ENCODE results near the gene DCDC2.
"Not testable (repeated sequence)": the region's sequence is repeated elsewhere in the genome, so short reads cannot be mapped to it uniquely, and the experiment has no call there.

Gene DCDC2

DNA sequence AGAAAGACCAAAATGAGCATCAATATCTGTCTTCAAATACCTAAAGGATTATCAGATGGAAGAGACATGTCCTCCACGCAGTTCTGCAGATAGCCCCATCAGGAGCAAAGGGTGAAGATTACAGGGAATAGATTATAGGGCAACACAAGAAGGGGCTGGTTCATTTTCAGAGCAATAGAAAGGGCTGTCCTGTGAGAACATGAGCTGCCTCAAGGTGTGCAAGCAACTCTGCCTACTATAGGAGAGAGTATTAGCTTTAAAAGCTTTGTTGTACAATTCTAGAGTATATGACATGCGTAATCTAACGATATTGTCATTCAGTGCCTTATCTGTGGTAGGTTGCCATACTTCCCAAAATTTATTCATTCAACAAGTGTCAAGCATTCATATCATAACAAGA lies 119.2 kb downstream of the DCDC2 start:
- in situ Hi-C loops (cut with MboI; ENCODE audit: low pct_unique_long_range_greater_than_20kb, low sequenced_read_pairs, unreplicated experiment), result loop anchor here (25.0 kb wide), 1 partner anchor 99 kb away; no protein-coding TSS in a partner anchor
- TF ChIP-seq, protein P1, sequence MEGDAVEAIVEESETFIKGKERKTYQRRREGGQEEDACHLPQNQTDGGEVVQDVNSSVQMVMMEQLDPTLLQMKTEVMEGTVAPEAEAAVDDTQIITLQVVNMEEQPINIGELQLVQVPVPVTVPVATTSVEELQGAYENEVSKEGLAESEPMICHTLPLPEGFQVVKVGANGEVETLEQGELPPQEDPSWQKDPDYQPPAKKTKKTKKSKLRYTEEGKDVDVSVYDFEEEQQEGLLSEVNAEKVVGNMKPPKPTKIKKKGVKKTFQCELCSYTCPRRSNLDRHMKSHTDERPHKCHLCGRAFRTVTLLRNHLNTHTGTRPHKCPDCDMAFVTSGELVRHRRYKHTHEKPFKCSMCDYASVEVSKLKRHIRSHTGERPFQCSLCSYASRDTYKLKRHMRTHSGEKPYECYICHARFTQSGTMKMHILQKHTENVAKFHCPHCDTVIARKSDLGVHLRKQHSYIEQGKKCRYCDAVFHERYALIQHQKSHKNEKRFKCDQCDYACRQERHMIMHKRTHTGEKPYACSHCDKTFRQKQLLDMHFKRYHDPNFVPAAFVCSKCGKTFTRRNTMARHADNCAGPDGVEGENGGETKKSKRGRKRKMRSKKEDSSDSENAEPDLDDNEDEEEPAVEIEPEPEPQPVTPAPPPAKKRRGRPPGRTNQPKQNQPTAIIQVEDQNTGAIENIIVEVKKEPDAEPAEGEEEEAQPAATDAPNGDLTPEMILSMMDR (IDR thresholded peaks at IDR 0.05; ENCODE audit: extremely low read depth, insufficient read depth, missing control alignments), result no peak
- DNase-seq (ENCODE audit: low spot score), result no peak

DNA sequence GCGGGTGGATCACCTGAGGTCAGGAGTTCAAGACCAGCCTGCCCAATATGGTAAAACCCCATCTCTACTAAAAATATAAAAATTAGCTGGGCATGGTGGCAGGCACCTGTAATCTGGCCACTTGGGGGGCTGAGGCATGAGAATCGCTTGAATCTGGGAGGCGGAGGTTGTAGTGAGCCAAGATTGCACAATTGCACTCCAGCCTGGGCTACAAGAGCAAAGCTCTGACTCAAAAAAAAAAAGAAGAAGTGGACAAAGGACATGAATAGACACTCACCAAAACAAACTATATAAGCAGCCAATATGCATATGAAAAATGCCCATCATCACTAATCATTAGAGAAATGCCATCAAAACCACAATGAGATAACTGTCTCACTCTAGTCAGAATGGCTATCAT lies 121.1 kb downstream of the DCDC2 start:
- in situ Hi-C loops (cut with MboI; ENCODE audit: low pct_unique_long_range_greater_than_20kb, low sequenced_read_pairs, unreplicated experiment), result loop anchor here (25.0 kb wide), 1 partner anchor 101 kb away; no protein-coding TSS in a partner anchor
- not testable (repeated sequence) for DNase-seq (ENCODE audit: low spot score)

DNA sequence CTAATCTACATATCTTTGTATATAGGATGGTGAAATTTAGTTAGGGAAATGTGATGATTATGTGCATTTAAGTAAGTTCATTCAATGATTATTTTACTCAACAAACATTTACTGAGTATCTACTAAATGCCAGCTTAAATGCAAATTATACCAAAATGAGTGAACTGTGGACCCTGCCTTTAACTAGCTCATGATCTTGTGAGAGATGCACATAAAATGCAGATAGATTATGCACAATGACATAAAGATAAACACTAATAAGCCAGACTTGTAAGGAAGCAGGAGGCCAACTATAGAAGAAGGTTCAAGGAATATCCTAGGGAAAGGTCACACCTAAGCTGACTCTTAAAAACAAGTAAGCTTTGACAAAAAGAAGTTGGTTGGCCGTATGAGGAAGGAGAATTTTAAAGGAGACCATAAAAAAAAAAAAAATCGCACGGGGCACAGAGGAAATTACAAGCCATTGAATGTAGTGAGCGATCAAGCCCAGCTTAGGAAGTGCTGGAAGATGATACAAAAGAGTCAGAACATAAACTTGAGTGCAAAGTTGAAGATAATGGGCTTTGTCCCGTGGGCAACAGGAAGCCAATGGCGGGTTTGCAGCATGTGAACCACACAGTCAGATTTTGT lies 123.9 kb downstream of the DCDC2 start:
- TF ChIP-seq, protein P1 (IDR thresholded peaks at IDR 0.05; ENCODE audit: extremely low read depth, insufficient read depth, missing control alignments), result no peak
- DNase-seq (ENCODE audit: low spot score), result no peak
- in situ Hi-C loops (cut with MboI; ENCODE audit: low pct_unique_long_range_greater_than_20kb, low sequenced_read_pairs, unreplicated experiment), result loop anchor here (25.0 kb wide), 1 partner anchor 103 kb away; no protein-coding TSS in a partner anchor

DNA sequence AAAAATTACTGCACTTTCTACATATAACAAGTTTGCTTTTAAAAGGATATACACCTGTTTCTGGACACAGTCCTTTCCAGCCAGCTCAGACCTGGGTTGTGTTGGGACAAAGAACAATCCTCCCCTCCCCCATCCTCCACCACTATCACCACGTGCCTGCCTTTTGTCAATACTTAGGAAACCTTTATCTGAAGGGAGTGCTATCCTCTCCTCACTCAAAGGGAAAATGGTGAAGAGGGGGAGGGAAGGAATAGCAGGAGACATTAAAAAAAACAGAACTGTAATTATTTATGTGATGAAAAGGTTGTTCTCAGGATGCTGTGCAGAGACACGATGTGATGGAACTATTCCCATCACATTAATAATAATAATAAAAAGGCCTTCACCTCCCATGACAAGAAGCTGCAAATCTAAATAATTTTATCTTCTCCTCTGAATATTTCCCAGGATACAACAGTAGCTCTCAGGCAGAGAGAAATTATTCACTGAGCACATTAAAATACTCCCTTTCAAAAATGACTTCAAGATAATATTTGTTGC lies 126.4 kb downstream of the DCDC2 start:
- no peak for DNase-seq (ENCODE audit: low spot score)
- in situ Hi-C loops (cut with MboI; ENCODE audit: low pct_unique_long_range_greater_than_20kb, low sequenced_read_pairs, unreplicated experiment), result loop anchor here (25.0 kb wide), 1 partner anchor 106 kb away; no protein-coding TSS in a partner anchor
- TF ChIP-seq, protein P1 (IDR thresholded peaks at IDR 0.05; ENCODE audit: extremely low read depth, insufficient read depth, missing control alignments), result no peak

DNA sequence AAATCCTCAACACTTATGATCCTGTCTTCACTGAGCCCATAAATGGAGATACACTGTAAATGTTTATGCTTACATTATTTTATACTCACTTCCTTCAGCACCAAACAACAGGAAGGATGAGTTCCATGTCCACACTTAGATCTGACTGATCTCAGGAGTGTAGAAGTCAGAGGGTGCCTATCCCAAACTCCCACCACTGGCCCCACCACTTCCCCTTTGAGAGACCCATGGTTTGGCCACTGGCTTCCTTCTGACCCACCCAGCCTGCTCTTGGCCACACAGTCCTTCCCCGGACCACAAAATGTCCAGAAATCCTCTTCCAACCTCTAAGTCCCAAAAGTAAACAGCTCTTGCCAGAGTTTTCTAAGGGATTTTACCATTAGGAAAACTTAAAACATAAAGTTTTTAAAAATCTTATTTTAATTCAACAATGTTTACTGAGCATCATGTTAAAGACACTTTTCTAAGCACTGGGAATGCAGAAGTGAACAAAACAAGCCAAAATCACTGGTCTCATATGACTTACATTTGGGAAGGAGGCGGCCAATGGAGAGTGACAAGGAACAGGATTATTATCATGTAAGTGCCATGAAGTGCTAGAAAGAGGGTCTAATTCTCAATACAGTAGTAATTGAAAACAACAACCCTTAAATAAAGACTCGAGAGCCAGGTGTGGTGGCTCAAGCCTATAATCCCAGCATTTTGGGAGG lies 128.0 kb downstream of the DCDC2 start:
- in situ Hi-C loops (cut with MboI; ENCODE audit: low pct_unique_long_range_greater_than_20kb, low sequenced_read_pairs, unreplicated experiment), result loop anchor here (25.0 kb wide), 1 partner anchor 107 kb away; no protein-coding TSS in a partner anchor
- DNase-seq (ENCODE audit: low spot score), result no peak
- TF ChIP-seq, protein P1 (IDR thresholded peaks at IDR 0.05; ENCODE audit: extremely low read depth, insufficient read depth, missing control alignments), result no peak

DNA sequence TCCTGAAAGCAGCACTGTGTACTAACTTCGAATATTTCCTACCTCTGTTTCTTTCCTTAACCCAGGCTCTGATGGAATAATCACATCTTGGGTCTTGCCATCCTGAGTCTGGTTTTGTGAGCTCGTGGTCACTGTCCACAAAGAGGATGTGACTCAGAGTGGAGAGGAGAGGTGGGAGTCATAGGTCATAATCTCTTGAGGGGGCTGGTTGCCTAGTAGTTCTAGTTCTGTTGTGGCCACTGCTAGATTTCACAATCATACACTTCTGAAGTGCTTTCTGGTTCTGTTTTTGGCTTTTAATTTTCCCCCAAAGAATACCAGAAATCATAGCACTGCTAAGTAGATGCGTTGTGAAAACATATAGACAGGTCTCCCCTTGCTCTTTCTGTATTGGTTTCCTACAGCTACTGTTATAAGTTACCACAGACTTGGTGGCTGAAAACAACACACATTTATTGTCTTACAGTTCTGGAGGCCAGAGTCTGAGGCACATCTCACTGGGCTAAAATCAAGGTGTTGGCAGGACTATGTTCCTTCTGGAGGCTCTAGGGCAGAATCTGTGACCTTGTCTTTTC lies 129.1 kb downstream of the DCDC2 start:
- TF ChIP-seq, protein P1 (IDR thresholded peaks at IDR 0.05; ENCODE audit: extremely low read depth, insufficient read depth, missing control alignments), result no peak
- in situ Hi-C loops (cut with MboI; ENCODE audit: low pct_unique_long_range_greater_than_20kb, low sequenced_read_pairs, unreplicated experiment), result loop anchor here (25.0 kb wide), 1 partner anchor 109 kb away; no protein-coding TSS in a partner anchor
- DNase-seq (ENCODE audit: low spot score), result no peak

Measured in GM13977 (cell line).